ENCODE data around the gene ABTB2. TPM values are rescaled to one million over a fixed set of nuclear protein-coding genes. Genes with fewer than 3 reads are reported as not detected.
"Not testable (repeated sequence)": the region's sequence is repeated elsewhere in the genome, so short reads cannot be mapped to it uniquely, and the experiment has no call there.

Gene ABTB2
- total RNA-seq, 2 donors from 2014 or later: 0.45 to 2.5 TPM

DNA sequence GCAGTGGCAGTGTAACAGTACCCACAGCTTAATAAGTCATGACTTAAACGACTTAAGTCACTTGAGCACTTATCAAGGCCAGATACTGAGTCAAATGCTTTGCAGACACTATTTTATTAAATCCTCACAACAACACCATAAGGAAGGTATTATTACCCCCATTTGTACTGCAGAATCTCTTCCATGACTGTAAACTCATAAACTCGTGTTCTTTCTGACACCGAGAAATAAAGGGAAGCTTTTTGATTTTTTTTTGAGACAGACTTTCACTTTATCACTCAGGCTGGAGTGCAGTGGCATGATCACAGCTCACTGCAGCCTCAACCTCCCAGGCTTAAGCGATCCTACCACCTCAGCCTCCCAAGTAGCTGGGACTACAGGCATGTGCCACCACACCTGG is 103.8 kb downstream of the ABTB2 start:
- ATAC-seq (replicated peaks): no peak
- H3K27me3 Mint-ChIP-seq: peaks cover 11% of the 10 kb centered on the region
- no peaks in the 10 kb centered on the region for H3K9me3 Mint-ChIP-seq
- H3K4me1 Mint-ChIP-seq: peaks cover 21% of the 10 kb centered on the region
- no peaks in the 10 kb centered on the region for H3K36me3 Mint-ChIP-seq (ENCODE audit: low read depth)
- H3K4me3 Mint-ChIP-seq: no peak overlapping the region
- no peak overlapping the region for H3K27ac Mint-ChIP-seq

DNA sequence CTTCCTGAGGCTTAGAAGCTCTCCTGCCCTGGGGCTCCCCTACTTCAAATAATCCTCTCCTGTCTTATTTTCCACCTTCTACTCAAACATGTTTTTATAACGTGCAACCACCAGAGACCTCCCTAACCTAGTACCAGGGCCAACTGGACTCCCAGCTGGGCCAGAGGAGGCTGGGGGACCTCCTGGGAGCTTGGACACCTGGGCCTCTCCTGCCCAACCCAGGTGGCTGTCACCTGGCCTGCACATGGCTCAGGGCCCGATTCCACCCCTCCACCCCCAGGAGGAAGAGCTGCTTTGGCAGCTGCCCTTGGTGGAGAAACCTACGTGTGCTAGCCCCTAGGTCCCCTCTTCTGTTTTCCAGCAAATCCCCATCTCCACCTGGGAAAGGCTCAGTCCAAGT is 105.2 kb downstream of the ABTB2 start:
- peaks cover 31% of the 10 kb centered on the region for H3K4me1 Mint-ChIP-seq
- H3K4me3 Mint-ChIP-seq: no peak overlapping the region
- peaks cover 3% of the 10 kb centered on the region for H3K27me3 Mint-ChIP-seq
- H3K27ac Mint-ChIP-seq: no peak overlapping the region
- H3K9me3 Mint-ChIP-seq: no peaks in the 10 kb centered on the region
- ATAC-seq (replicated peaks): no peak
- no peaks in the 10 kb centered on the region for H3K36me3 Mint-ChIP-seq (ENCODE audit: low read depth)

DNA sequence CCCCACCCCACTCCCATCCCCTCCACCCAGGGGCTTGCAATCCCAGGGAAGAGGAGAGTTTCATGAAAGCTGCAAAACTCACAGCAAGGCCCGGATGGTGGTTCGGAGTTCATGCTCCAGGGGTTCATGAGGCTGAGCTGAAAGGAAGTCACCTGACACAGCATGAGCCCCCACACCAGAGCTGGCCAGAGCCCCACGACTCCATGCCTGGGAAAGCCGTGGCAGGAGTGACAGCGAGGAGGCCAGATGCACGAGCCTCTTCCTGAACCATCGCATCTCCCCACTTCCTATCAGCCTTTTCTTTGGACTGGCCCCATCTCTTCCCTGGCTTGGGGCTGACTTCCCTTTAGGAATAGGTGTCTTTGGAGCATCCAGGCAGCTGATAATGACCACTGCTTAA is 105.8 kb downstream of the ABTB2 start:
- Mint-ChIP-seq H3K27ac (no peak overlapping the region), H3K4me1 (peaks cover 36% of the 10 kb centered on the region), H3K36me3 (ENCODE audit: low read depth) (no peaks in the 10 kb centered on the region), H3K4me3 (no peak overlapping the region), H3K9me3 (no peaks in the 10 kb centered on the region), H3K27me3 (peaks cover 3% of the 10 kb centered on the region)
- ATAC-seq (replicated peaks): no peak

DNA sequence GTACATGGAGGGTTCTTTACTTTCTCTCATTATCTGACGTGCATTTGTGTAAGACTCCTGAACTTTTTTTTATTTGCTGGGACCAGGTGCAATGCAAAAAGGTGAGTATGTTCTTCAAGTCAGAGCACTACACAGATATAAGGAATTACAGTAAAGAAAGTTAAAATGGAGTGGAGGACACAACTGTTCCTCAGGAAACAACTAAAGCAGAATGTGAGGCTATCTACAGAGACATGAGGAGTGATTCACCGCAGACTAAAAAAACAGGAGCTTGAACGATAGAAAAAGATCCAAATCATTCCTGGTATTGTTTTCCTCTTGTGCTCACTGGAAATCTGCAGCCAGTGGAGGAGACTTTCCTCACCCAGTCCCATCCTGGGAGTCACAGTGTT is 106.2 kb downstream of the ABTB2 start:
- H3K27ac Mint-ChIP-seq: no peak overlapping the region
- peaks cover 3% of the 10 kb centered on the region for H3K27me3 Mint-ChIP-seq
- H3K9me3 Mint-ChIP-seq: no peaks in the 10 kb centered on the region
- peaks cover 36% of the 10 kb centered on the region for H3K4me1 Mint-ChIP-seq
- no peaks in the 10 kb centered on the region for H3K36me3 Mint-ChIP-seq (ENCODE audit: low read depth)
- no peak for ATAC-seq (replicated peaks)
- peak overlapping the region; percentile 46 for H3K4me3 Mint-ChIP-seq

DNA sequence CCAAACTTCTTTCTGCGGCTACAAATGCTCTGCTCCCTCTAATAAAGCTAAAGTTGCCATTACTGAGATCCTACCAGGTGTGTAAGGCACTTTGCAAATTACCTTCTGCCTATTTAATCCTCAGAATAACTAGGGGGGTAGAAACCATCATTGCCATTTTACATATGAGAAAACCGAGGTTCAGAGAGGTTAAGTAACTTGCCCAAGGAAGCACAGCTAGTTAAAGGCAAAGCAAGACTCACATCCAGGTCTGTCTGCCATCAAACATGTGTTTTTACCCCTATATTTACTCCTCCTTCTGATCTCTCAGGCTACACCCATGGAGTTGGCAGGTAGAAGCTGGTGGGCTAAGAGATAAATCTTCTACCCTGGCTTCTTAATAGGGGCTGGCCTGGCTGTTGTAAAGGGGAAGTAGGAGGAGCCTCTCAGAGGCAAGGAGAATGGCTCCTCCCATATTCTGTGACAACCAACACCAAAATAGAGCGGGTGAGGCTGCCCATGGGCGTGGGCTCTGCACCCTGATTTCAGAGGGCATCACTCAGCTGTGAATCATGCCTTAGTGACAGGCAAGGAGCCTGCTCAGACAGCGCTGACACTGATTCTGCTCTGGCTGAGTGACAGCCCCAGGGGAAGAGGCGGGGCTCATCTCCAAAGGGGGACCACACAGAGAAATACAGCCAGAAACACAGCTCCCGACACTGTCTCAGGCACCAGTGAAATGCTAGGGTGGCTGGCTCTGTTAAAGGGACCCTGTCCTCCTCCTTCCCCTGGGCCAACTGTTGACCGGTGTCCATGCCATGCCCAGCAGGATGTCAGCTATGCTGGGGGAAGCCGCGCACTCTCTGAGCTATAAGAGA is 106.8 kb downstream of the ABTB2 start:
- Mint-ChIP-seq H3K27ac (no peak overlapping the region), H3K36me3 (ENCODE audit: low read depth) (no peaks in the 10 kb centered on the region), H3K9me3 (no peaks in the 10 kb centered on the region), H3K4me1 (peaks cover 36% of the 10 kb centered on the region), H3K27me3 (peaks cover 3% of the 10 kb centered on the region), H3K4me3 (peak overlapping the region; percentile 46)
- ATAC-seq (replicated peaks): peak; percentile 96

DNA sequence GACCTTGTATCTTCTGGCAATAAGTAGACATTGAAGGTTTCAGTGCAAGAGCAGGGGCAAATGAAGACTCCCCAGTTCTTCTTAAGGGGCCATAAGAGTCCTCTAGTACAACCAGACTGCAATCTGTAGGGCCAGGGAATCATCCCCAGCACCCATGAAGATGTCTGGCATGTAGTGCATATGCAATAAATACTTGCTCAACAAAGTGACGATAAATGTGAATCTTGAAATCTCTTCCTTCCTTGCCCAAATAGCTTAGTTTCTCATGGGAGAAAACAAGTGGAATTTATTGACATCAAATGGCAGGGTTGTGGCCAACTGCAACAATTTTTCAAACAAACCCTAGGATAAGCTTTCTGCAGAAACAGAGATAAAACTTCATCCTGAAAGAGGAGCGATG is 107.6 kb downstream of the ABTB2 start:
- Mint-ChIP-seq H3K27me3 (peaks cover 3% of the 10 kb centered on the region), H3K36me3 (ENCODE audit: low read depth) (no peaks in the 10 kb centered on the region), H3K4me3 (no peak overlapping the region), H3K9me3 (no peaks in the 10 kb centered on the region), H3K4me1 (peaks cover 40% of the 10 kb centered on the region), H3K27ac (no peak overlapping the region)
- ATAC-seq (replicated peaks): no peak

DNA sequence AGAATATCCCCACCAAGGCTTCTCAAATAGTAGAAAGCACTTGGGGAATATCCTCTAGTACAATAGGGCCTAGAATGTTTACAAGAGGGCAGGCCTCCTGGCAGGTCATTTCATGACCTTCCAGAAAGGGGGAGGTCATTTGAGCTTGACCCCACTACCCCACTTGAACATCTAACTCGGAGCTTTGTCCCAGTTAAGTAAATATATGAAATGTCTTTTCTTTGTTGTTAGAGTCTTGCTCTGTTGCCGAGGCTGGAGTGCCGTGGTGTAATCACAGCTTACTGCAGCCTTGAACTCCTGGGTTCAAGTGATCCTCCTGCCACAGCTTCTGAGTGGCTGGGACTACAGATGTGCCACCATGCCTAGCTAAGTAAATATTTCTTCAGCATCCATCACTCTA is 108.4 kb downstream of the ABTB2 start:
- peaks cover 45% of the 10 kb centered on the region for H3K4me1 Mint-ChIP-seq

DNA sequence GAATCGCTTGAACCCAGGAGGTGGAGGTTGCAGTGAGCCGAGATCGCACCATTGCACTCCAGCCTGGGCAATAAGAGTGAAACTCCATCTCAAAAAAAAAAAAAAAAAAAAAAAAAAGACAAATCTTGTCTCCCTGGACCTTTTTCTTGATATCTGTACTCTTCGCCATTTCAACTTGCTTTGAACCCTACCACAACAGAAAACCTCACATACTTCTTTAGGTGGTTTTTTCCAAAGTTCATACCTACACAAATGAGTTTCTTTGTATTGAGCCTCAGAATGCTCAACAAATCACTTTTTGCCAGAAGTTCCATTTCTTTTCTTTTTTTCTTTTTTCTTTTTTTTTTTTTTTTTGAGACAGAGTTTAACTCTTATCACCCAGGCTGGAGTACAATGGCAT is 111.3 kb downstream of the ABTB2 start:
- H3K4me1 Mint-ChIP-seq: peaks cover 58% of the 10 kb centered on the region
- H3K36me3 Mint-ChIP-seq (ENCODE audit: low read depth); H3K27me3 Mint-ChIP-seq; H3K9me3 Mint-ChIP-seq; ATAC-seq (replicated peaks); H3K4me3 Mint-ChIP-seq; H3K27ac Mint-ChIP-seq: not testable (repeated sequence)

More for the DNA sequence above, 108.4 kb downstream of the ABTB2 start:
- no peak overlapping the region for H3K27ac Mint-ChIP-seq
- no peak for ATAC-seq (replicated peaks)
- H3K36me3 Mint-ChIP-seq (ENCODE audit: low read depth): no peaks in the 10 kb centered on the region
- H3K4me3 Mint-ChIP-seq: no peak overlapping the region
- peaks cover 3% of the 10 kb centered on the region for H3K27me3 Mint-ChIP-seq
- no peaks in the 10 kb centered on the region for H3K9me3 Mint-ChIP-seq

DNA sequence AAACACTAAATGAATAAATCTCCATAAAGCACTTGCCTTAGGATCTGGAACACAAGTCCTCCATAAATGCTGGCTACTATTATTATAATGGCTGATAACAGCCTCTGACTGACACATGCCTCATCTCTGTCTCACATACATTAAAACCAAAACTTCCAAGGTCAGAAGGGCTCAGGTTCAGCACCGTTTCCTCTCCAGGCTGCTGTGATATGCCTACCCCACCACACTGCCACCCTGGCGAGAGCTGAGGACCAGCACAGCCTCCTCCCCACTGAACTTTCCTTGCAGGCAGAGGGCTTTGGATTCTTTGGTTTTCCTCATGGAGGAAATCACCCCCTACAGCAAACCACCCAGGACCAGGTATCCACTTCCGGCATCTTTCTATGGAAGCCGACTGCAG is 112.8 kb downstream of the ABTB2 start:
- Mint-ChIP-seq H3K27me3 (peaks cover 3% of the 10 kb centered on the region), H3K36me3 (ENCODE audit: low read depth) (no peaks in the 10 kb centered on the region), H3K27ac (peak overlapping the region; percentile 63), H3K4me1 (peaks cover 47% of the 10 kb centered on the region), H3K9me3 (no peaks in the 10 kb centered on the region), H3K4me3 (peak overlapping the region; percentile 55)
- peak; percentile 43 for ATAC-seq (replicated peaks)

DNA sequence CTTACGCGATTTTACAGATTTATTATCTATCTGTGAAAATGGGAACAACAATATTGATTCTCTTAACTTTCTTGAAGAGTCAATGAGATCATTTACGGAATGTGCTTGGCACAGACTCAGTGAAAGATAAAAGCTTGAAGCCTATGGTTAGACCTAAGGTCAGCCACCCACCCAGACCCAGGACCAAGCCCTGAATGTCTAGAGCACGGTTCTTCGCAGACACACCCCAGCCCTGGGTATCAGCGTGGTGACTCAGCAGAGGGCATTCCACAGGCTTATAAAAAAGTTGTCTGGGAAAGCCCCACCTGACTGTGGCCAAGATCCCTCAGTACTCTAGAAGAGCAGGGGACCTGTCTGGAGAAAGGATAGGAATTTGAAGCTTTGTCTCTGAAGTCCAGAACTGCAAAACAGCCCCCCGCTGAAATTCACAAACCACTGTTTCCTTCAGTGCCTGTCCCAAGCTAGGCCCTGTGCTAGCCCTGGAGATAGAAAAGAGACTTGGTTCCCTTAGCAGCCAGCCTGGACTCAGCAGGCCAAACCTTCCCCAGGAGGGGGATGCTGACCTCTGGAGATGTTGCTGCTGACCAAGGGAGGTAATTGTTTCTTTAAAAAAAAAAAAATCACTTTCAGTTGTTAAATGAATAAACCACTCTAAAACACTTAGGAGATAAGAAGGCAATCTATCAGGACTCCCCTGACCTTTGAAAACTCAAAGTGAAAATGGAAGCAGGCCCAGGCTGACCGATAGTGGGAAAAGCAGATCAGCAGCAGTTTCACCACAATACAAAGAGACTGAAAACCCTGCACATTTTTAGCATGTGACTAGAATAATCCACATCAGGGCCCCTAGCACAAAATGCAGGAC is 114.0 kb downstream of the ABTB2 start:
- peaks cover 39% of the 10 kb centered on the region for H3K4me1 Mint-ChIP-seq
- peak overlapping the region; percentile 63 for H3K27ac Mint-ChIP-seq
- no peaks in the 10 kb centered on the region for H3K27me3 Mint-ChIP-seq
- no peaks in the 10 kb centered on the region for H3K9me3 Mint-ChIP-seq
- ATAC-seq (replicated peaks): peak; percentile 79
- peak overlapping the region; percentile 55 for H3K4me3 Mint-ChIP-seq
- no peaks in the 10 kb centered on the region for H3K36me3 Mint-ChIP-seq (ENCODE audit: low read depth)

DNA sequence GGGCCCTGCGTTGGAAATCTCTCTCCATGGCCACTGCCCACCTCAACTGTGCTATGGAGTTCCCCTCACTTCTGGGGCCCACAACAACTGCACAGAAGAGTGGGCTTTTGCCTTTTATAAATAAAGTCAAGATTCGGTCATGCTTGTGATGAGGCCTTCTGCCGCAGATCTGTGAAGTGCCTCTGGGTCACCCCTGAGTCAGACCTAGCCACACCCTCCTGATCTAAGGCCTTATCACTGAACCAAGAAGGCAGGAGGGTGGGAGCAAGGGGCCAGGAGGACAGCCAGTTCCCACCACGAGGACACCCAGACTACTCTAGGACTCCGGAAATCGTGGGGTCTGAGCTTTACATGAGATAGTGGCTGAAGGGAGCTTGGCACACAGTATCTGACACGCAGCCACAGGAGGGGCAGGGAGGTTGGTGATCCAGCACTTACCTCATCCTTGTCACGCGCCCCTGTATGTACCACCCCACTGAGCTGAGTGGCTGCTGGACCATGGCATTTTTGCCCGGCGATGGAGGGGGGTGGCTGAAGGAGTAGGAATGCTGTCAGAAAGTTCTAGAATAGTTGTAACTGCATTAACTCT is 115.7 kb downstream of the ABTB2 start:
- H3K4me3 Mint-ChIP-seq: no peak overlapping the region
- H3K36me3 Mint-ChIP-seq (ENCODE audit: low read depth): no peaks in the 10 kb centered on the region
- H3K9me3 Mint-ChIP-seq: no peaks in the 10 kb centered on the region
- H3K27ac Mint-ChIP-seq: no peak overlapping the region
- peaks cover 25% of the 10 kb centered on the region for H3K4me1 Mint-ChIP-seq
- H3K27me3 Mint-ChIP-seq: no peaks in the 10 kb centered on the region
- ATAC-seq (replicated peaks): no peak

DNA sequence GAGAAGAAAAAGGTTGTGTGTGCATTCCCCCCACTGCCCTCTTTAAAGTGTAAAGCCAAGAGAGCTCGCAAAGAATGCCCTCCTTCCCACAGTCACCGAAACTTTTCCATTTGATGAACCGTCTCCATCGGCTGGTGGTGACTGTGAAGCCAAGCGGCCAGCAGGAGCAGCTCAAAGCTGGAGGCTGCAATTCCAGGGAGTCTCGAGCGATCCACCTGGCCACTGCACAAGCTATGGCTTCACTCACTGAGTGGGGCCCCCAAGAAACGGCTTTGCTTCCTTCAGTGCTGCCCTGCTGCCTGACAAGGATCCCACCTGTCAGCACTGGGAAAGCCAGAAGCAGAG is 117.7 kb downstream of the ABTB2 start:
- peaks cover 5% of the 10 kb centered on the region for H3K27me3 Mint-ChIP-seq
- no peak overlapping the region for H3K27ac Mint-ChIP-seq
- no peaks in the 10 kb centered on the region for H3K36me3 Mint-ChIP-seq (ENCODE audit: low read depth)
- ATAC-seq (replicated peaks): no peak
- H3K4me3 Mint-ChIP-seq: peak overlapping the region; percentile 10
- H3K4me1 Mint-ChIP-seq: peaks cover 28% of the 10 kb centered on the region
- no peaks in the 10 kb centered on the region for H3K9me3 Mint-ChIP-seq

DNA sequence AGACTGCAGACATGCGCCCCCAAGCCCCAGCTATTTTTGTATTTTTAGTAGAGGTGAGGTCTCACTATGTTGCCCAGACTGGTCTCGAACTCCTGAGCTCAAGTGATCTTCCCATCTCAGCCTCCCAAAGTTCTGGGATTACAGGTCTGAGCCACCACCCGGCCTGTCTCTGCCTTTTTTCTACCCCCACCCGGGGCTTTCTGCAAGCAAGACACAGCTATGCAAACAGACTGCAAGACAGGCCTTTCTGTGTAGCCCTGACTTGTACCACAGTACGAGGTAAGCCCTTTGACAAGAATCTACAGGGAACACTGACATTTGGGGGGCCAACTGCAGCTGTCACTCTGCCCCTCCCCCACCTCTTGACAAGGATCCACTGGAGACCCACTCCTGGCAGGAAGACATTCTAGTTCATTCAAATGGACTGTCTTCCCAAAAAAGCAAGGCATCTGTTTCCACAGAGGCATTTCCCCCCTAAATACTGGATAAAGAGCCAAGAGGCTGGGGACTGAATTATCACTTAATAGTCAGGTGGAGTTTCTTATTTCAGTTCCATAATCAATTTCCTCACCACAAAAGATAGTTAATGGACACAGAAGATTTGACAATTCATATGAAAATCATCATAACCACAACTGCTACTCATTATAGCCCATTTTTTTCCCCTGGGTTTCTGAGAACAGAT is 118.2 kb downstream of the ABTB2 start:
- H3K27me3 Mint-ChIP-seq: peaks cover 5% of the 10 kb centered on the region
- no peaks in the 10 kb centered on the region for H3K9me3 Mint-ChIP-seq
- H3K27ac Mint-ChIP-seq: no peak overlapping the region
- H3K36me3 Mint-ChIP-seq (ENCODE audit: low read depth): no peaks in the 10 kb centered on the region
- H3K4me1 Mint-ChIP-seq: peaks cover 26% of the 10 kb centered on the region
- ATAC-seq (replicated peaks): peak; percentile 21
- H3K4me3 Mint-ChIP-seq: peak overlapping the region; percentile 10

DNA sequence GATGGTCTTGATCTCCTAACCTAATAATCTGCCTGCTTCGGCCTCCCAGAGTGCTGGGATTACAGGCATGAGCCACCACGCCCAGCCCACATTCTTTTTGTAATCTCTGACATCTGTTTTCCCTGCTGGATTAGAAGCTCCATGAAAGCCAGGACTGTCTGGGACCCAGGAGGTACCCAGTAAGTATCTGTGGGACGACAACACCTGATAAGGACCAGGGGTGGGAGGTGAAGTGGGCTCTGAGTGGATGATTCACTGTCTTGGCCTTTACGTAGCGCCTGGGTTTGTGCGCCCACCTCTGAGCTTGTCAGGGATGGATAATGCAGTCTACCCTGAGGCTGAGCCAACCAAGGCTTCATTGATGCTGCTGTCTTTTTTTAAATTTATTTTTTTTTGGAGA is 118.8 kb downstream of the ABTB2 start:
- Mint-ChIP-seq H3K9me3 (no peaks in the 10 kb centered on the region), H3K36me3 (ENCODE audit: low read depth) (no peaks in the 10 kb centered on the region), H3K27me3 (peaks cover 5% of the 10 kb centered on the region), H3K4me1 (peaks cover 20% of the 10 kb centered on the region), H3K27ac (no peak overlapping the region), H3K4me3 (no peak overlapping the region)
- ATAC-seq (replicated peaks): no peak
